Measurements from ENCODE around the gene FHOD3. TPM values are rescaled to one million over a fixed set of nuclear protein-coding genes. Genes with fewer than 3 reads are reported as not detected.

FHOD3 gene
- total and polyA plus RNA-seq, 9 of the 15 experiments (the other 6 are each of a cell fraction or from before 2014, with no cell fraction given): 0.11 TPM; not detected in 8

DNA sequence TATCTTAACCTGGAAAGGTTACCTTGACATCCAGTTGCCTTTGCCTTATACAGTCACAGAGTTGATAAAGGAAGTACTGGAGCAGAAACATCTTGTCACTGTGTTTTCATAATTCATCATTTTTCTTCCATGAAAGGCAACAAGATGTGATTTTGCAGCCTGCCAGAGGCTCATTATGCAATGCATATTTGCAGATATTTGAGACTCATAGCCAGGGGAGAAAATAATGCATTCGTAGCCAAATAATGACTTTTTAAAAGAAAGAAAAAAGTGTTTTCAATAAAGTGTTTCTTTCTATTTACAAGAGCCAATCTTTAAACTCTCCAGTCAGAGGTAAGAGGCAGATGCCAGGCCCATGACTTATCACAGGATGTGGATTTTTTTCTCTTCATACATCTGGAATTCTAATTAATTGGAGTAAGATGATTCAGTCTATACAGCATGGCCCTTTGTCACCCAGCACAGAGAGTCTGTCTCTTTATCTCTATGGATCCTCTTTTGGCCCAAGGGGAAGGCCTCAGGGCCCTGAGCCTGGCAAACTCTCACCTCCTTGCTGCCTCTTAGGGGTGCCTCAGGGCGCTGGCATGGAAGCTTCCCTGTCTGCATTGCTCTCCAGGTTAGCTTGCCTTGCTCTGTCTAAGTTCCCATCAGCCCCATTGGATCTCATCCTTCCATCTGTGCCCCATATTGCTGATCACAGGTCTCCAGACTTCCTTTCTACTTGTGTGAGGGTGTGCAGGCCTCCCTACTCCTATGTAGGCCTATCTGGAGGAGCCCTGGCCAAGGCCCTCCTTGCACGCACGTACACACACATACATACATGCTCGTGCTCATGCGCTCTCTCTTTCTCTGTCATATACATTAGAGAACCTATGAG is 283.6 kb downstream of the FHOD3 start (continued):
- TF ChIP-seq, protein P1, sequence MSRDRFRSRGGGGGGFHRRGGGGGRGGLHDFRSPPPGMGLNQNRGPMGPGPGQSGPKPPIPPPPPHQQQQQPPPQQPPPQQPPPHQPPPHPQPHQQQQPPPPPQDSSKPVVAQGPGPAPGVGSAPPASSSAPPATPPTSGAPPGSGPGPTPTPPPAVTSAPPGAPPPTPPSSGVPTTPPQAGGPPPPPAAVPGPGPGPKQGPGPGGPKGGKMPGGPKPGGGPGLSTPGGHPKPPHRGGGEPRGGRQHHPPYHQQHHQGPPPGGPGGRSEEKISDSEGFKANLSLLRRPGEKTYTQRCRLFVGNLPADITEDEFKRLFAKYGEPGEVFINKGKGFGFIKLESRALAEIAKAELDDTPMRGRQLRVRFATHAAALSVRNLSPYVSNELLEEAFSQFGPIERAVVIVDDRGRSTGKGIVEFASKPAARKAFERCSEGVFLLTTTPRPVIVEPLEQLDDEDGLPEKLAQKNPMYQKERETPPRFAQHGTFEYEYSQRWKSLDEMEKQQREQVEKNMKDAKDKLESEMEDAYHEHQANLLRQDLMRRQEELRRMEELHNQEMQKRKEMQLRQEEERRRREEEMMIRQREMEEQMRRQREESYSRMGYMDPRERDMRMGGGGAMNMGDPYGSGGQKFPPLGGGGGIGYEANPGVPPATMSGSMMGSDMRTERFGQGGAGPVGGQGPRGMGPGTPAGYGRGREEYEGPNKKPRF (IDR thresholded peaks at IDR 0.05; ENCODE audit: low read depth, low read length): no peak
- no peak for TF ChIP-seq RCOR1 (IDR thresholded peaks at IDR 0.05; ENCODE audit: borderline replicate concordance in 1 of 2, low read depth in 2 of 2, low read length in 2 of 2)
- TF ChIP-seq SLC30A9 (CRISPR knock-in tag; IDR thresholded peaks at IDR 0.05): no peak
- TF ChIP-seq, protein P2, sequence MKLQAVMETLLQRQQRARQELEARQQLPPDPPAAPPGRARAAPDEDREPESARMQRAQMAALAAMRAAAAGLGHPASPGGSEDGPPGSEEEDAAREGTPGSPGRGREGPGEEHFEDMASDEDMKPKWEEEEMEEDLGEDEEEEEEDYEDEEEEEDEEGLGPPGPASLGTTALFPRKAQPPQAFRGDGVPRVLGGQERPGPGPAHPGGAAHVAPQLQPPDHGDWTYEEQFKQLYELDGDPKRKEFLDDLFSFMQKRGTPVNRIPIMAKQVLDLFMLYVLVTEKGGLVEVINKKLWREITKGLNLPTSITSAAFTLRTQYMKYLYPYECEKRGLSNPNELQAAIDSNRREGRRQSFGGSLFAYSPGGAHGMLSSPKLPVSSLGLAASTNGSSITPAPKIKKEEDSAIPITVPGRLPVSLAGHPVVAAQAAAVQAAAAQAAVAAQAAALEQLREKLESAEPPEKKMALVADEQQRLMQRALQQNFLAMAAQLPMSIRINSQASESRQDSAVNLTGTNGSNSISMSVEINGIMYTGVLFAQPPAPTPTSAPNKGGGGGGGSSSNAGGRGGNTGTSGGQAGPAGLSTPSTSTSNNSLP (IDR thresholded peaks at IDR 0.05; ENCODE audit: borderline replicate concordance, low read depth, low read length): no peak
- TF ChIP-seq ZNF785 (CRISPR knock-in tag; IDR thresholded peaks at IDR 0.05): no peak
- no peak for TF ChIP-seq KLF6 (CRISPR knock-in tag; IDR thresholded peaks at IDR 0.05; ENCODE audit: borderline replicate concordance)
- TF ChIP-seq, protein P3, sequence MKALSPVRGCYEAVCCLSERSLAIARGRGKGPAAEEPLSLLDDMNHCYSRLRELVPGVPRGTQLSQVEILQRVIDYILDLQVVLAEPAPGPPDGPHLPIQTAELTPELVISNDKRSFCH (CRISPR knock-in tag; IDR thresholded peaks at IDR 0.05): no peak
- TF ChIP-seq, protein P3 (tag; IDR thresholded peaks at IDR 0.05): no peak

All from K562 (cell line).